Ectodermal cell (in vitro differentiated cells): Measurements from ENCODE around the gene RPN1.
"Not testable (repeated sequence)": the region's sequence is repeated elsewhere in the genome, so short reads cannot be mapped to it uniquely, and the experiment has no call there.

Source experiments
- H3K27ac ChIP-seq: 2 replicates; pipeline ENCODE4 v1.7.0; 2013; ENCODE audit warnings: mild to moderate bottlenecking, low read depth, low read length; ENCODE audit not compliant: insufficient read depth, poor library complexity, severe bottlenecking
- H3K27me3 ChIP-seq: 2 replicates; pipeline ENCODE4 v1.7.0; 2013; ENCODE audit warnings: mild to moderate bottlenecking, low read length; ENCODE audit not compliant: insufficient read depth, control insufficient read depth, poor library complexity, severe bottlenecking
- H3K36me3 ChIP-seq: one replicate; pipeline ENCODE4 v1.7.0; 2013; ENCODE audit warnings: low read length; ENCODE audit not compliant: control insufficient read depth, insufficient read depth
- H3K4me1 ChIP-seq: one replicate; pipeline ENCODE4 v1.7.0; 2013; ENCODE audit warnings: low read length; ENCODE audit not compliant: control insufficient read depth, insufficient read depth
- H3K4me3 ChIP-seq: 2 replicates; pipeline ENCODE4 v1.7.0; 2013; ENCODE audit warnings: low read depth, low read length, control low read depth; ENCODE audit not compliant: insufficient read depth
- H3K9me3 ChIP-seq: 2 replicates; pipeline ENCODE4 v1.7.0; 2013; ENCODE audit warnings: mild to moderate bottlenecking, low read length, moderate library complexity; ENCODE audit not compliant: control insufficient read depth
- WGBS, 2 experiments: methylation state at CpG; one replicate each; pipeline ENCODE4 v1.1.7; 2013; ENCODE audit warnings: missing lambda C conversion rate in 2 of 2; 5-methylcytosine and 5-hydroxymethylcytosine counted together

The RPN1 gene

GRCh38 chr3:128597900-128598299, 52.7 kb downstream of the RPN1 start:
- H3K36me3 ChIP-seq, result no peaks in the 10 kb centered on the region
- no peaks in the 10 kb centered on the region for H3K4me1 ChIP-seq
- no peaks in the 10 kb centered on the region for H3K27me3 ChIP-seq
- WGBS, 2 experiments, result 78 to 79% methylated on average over 6 of the region's 6 CpGs
- no peaks in the 10 kb centered on the region for H3K9me3 ChIP-seq
- no peak overlapping the region for H3K27ac ChIP-seq
- H3K4me3 ChIP-seq, result no peak overlapping the region

DNA sequence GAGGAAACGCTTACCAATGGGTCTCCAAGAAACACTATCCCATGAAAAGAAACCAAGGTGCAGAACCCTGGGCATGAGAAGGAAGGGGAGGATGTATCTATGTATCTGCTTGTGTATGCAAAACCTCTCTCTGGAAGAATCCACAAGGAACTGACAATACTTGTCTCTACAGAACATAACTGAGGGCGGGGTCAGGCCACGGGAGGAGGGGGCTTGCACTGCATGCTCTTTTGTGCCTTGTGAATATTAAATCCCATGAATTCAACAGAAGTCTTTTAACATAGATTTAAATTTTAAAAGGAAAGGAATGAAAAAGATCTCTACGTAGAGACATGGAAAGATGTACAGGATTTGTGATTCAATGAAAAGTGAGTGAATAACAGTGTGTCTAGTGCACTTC, 57.8 kb downstream of the RPN1 start:
- H3K4me3 ChIP-seq, result no peak overlapping the region
- no peak overlapping the region for H3K27ac ChIP-seq
- H3K4me1 ChIP-seq, result no peaks in the 10 kb centered on the region
- no peaks in the 10 kb centered on the region for H3K27me3 ChIP-seq
- WGBS, 2 experiments, result 86 to 92% methylated on average over 3 to 4 of the region's 4 CpGs
- H3K36me3 ChIP-seq, result no peaks in the 10 kb centered on the region
- no peaks in the 10 kb centered on the region for H3K9me3 ChIP-seq

DNA sequence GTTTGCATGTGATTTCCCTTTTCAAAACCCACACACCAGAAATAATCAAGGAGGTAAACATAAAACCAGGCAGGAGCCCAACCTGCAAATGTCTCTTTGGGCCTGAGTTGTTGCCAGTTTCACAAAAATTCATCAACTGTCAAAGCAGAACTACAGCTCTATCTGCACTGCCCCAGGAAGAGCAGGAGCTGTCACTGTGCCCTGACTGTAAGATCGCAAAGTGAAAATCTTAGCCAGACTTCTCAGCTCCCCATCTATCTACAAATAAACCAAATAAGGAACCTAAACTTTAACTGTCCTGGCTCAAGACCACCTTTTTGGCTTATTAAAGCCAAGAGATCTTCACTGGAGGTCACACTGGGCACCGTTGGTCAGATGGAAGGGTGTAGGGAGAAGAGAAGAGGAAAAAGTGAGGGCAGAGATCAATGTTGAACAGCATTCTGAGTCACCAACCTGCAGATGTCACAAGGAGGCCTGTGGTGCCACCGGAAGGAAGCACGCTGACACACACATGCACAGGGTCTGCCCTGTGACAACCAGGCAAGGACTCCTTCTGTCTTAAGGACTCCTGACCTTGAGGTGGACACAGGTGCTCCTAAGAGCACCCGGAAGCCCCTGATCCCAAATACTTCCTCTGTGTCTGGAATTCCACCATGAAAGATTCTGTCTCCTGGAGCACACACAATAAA, 58.7 kb downstream of the RPN1 start:
- 86 to 89% methylated on average over 5 of the region's 5 CpGs for WGBS, 2 experiments
- Histone ChIP-seq H3K27ac (no peak overlapping the region), H3K4me3 (no peak overlapping the region), H3K27me3 (no peaks in the 10 kb centered on the region), H3K36me3 (no peaks in the 10 kb centered on the region), H3K4me1 (no peaks in the 10 kb centered on the region), H3K9me3 (no peaks in the 10 kb centered on the region)

DNA sequence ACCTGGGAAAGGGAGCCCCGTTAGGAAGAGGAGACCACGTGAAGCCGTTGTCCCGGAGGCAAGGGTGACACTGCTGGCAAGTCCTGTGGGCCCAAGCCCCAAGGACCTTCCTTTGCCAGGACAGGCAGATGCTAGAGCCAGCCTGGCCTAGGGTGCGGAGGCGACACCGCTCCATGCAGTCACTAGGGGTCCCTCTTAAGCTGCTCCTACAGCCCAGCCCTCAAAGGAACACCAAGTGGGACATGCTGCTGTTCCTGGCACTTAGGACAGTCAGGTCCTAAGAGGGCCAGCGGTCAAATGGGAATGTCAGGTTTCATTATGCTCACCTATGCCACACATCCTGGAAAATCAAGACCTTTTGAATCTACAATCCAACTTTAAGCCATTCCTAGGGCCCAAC, 59.7 kb downstream of the RPN1 start:
- Histone ChIP-seq H3K27me3 (no peaks in the 10 kb centered on the region), H3K4me1 (no peaks in the 10 kb centered on the region), H3K27ac (no peak overlapping the region), H3K9me3 (no peaks in the 10 kb centered on the region), H3K36me3 (no peaks in the 10 kb centered on the region), H3K4me3 (no peak overlapping the region)
- WGBS, 2 experiments, result 73 to 75% methylated on average over 8 of the region's 8 CpGs

- H3K4me3 ChIP-seq, H3K27ac ChIP-seq, H3K36me3 ChIP-seq, H3K9me3 ChIP-seq, H3K4me1 ChIP-seq, H3K27me3 ChIP-seq: not testable (repeated sequence)
- 45 to 50% methylated on average over 1 of the region's 1 CpG for WGBS, 2 experiments
Observed at GRCh38 chr3:128589985-128590384, 60.6 kb downstream of the RPN1 start.

DNA sequence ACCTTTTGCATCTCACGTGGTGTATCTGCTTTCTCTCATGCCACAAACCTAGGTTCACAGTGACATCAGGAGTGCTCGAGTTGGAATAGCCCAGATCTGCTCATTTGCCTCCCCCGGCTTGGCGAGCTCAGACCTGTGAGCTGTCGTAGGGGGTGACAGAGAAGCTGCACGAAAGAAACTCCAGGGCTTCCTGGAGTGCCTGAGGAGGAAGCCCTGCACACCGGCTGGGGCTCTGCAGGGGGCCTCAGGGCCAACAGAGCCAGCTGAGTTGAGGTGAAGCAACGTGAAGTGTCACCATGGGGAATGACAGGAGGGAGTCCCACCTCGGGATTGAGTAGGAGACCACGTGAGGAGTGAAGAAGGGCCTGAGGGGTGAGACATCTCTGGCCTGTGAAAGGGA, 62.5 kb downstream of the RPN1 start:
- Histone ChIP-seq H3K4me3 (no peak overlapping the region), H3K27ac (no peak overlapping the region), H3K27me3 (no peaks in the 10 kb centered on the region), H3K36me3 (no peaks in the 10 kb centered on the region), H3K9me3 (no peaks in the 10 kb centered on the region), H3K4me1 (peaks cover 4% of the 10 kb centered on the region)
- 83 to 86% methylated on average over 10 of the region's 10 CpGs for WGBS, 2 experiments

DNA sequence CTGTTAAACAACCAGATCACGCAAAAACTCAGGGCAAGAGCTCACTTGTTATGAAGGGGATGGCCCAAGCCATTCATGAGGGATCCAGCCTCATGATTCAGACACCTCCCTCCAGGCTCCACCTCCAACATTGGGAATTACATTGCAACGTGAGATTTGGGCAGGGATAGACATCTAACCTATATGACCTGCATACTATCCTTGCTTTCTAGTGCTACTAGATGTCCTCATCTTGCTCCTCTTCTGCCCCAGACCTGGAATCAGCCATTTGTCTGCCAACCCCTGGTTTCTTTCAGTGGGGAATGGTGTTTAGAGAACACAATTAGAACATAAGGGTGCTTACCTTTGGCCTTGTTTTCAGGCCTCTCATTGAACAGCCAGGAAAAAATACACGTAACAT, 63.2 kb downstream of the RPN1 start:
- Histone ChIP-seq H3K4me1 (peaks cover 4% of the 10 kb centered on the region), H3K9me3 (no peaks in the 10 kb centered on the region)
- 83 to 90% methylated on average over 3 of the region's 3 CpGs for whole genome bisulfite sequencing, 2 experiments

GRCh38 chr3:128586932-128587331, 63.7 kb downstream of the RPN1 start:
- whole genome bisulfite sequencing, 2 experiments, result 89 to 92% methylated on average over 8 of the region's 8 CpGs
- H3K36me3 ChIP-seq, H3K27me3 ChIP-seq, H3K27ac ChIP-seq, H3K9me3 ChIP-seq, H3K4me1 ChIP-seq, H3K4me3 ChIP-seq: not testable (repeated sequence)

More for the DNA sequence above, 63.2 kb downstream of the RPN1 start:
- no peaks in the 10 kb centered on the region for H3K27me3 ChIP-seq
- no peak overlapping the region for H3K4me3 ChIP-seq
- H3K27ac ChIP-seq, result no peak overlapping the region
- H3K36me3 ChIP-seq, result no peaks in the 10 kb centered on the region

DNA sequence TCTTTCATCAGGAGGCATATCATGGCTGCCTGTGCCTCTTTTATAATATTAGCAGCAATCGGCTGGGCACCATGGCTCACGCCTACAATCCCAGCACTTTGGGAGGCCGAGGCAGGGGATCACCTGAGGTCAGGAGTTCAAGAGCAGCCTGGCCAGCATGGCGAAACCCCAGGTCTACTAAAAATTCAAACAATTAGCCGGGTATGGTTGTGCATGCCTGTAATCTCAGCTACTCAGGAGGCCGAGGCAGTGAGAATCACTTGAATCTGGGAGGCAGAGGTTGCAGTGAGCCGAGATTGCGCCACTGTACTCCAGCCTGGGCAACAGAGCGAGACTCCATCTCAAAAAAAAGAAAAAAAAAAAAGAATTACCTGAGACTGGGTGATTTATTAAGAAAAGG, 64.2 kb downstream of the RPN1 start:
- H3K27me3 ChIP-seq, H3K9me3 ChIP-seq, H3K4me1 ChIP-seq, H3K4me3 ChIP-seq, H3K36me3 ChIP-seq, H3K27ac ChIP-seq: not testable (repeated sequence)
- WGBS, 2 experiments, result 87 to 89% methylated on average over 9 of the region's 9 CpGs

DNA sequence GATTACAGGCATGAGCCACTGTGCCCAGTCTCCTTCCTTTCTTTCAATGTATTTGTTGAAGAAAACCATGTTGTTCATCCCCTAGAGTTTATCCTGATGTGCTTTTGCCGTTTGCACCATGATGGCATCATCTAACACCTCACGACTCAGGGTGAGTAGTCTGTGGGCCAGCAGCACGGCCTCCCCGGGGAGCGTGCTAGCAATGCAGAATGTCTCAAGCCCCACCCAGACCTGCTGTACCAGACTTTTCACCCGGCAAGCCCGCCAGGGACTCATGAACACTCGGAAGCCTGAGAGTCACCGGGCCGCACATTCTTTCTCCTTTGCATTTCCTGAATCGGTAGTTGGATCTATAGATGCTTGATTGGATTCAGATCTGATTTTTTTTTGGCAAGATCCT, 64.6 kb downstream of the RPN1 start:
- Histone ChIP-seq H3K27me3 (no peaks in the 10 kb centered on the region), H3K27ac (no peak overlapping the region), H3K36me3 (no peaks in the 10 kb centered on the region), H3K4me1 (peaks cover 4% of the 10 kb centered on the region), H3K9me3 (no peaks in the 10 kb centered on the region), H3K4me3 (no peak overlapping the region)
- 91 to 94% methylated on average over 11 of the region's 11 CpGs for WGBS, 2 experiments

DNA sequence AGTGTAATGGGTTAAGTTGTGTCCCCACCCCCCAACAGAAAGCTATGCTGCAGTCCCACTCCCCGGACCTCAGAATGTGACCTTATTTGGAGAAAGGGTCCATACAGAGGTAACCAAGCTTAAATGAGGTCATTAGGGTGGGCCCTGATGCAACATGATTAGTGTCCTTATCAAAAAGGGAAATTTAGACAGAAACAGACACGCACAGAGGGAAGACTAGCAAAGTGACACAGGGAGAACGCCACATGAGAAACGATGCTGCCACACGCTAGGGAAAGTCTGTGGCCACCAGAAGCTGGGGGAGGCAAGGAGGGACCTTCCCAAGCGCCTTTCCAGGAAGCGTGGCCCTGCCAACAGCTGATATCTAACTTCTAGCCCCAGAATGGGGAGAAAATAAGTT, 65.4 kb downstream of the RPN1 start:
- Histone ChIP-seq H3K27ac (no peak overlapping the region), H3K9me3 (no peaks in the 10 kb centered on the region), H3K27me3 (no peaks in the 10 kb centered on the region), H3K36me3 (no peaks in the 10 kb centered on the region), H3K4me1 (peaks cover 4% of the 10 kb centered on the region), H3K4me3 (no peak overlapping the region)
- 86% methylated on average over 7 of the region's 7 CpGs for WGBS, 2 experiments
